CD14-positive monocyte (primary cell): ENCODE results near the gene BBS2. TPM values are rescaled to one million over a fixed set of nuclear protein-coding genes. Genes with fewer than 3 reads are reported as not detected.

ENCODE experiments used
- DNase-seq, 3 donors: peaks; one replicate each; pipeline ENCODE4 v3.0.0-alpha.2; 2011 to 2022
- H2AFZ ChIP-seq: 2 replicates; pipeline ENCODE4 v1.6.0; 2012; ENCODE audit warnings: mild to moderate bottlenecking, low read depth, low read length, inconsistent platforms; ENCODE audit not compliant: insufficient read depth, poor library complexity, severe bottlenecking
- H3K27ac ChIP-seq, 2 donors: 1 replicate in 1 of 2; 2 replicates in 1 of 2; pipeline ENCODE4 v1.5.1; 2012 to 2013; ENCODE audit warnings: low read length in 2 of 2, control low read depth in 1 of 2, inconsistent platforms in 1 of 2, low read depth in 1 of 2, mild to moderate bottlenecking in 1 of 2
- H3K27me3 ChIP-seq, 2 donors: one replicate each; pipeline versions ENCODE4 v1.6.0 to v1.6.1; 2011 to 2013; ENCODE audit warnings: low read length in 2 of 2; ENCODE audit not compliant: control insufficient read depth in 2 of 2, insufficient read depth in 2 of 2
- H3K36me3 ChIP-seq, 2 donors: replicated peaks in 1 of 2; 1 replicate in 1 of 2; 2 replicates in 1 of 2; pipeline versions ENCODE4 v1.5.1 to v1.6.1; 2012 to 2013; ENCODE audit warnings: low read length in 2 of 2, control low read depth in 1 of 2, inconsistent platforms in 1 of 2, mild to moderate bottlenecking in 1 of 2; ENCODE audit not compliant: insufficient read depth in 2 of 2, control insufficient read depth in 1 of 2
- H3K4me1 ChIP-seq, 2 donors: 1 replicate in 1 of 2; 2 replicates in 1 of 2; pipeline versions ENCODE4 v1.5.1 to v1.6.1; 2012 to 2013; ENCODE audit warnings: low read length in 2 of 2, control low read depth in 1 of 2, inconsistent platforms in 1 of 2, mild to moderate bottlenecking in 1 of 2, moderate library complexity in 1 of 2; ENCODE audit not compliant: insufficient read depth in 2 of 2, control insufficient read depth in 1 of 2
- H3K4me2 ChIP-seq: replicated peaks from 2 replicates; pipeline ENCODE3; 2012; ENCODE audit warnings: low read length, moderate library complexity, mild to moderate bottlenecking; ENCODE audit not compliant: poor library complexity, severe bottlenecking; ENCODE audit errors: extremely low read depth
- H3K4me3 ChIP-seq, 3 experiments: fragments of 200-600 bp in 1 of 3; sonication (generic) in 1 of 3; replicated peaks in 1 of 3; 1 replicate in 2 of 3; 2 replicates in 1 of 3; pipeline ENCODE4 v1.5.1; 2011 to 2013; ENCODE audit warnings: low read length in 3 of 3, mild to moderate bottlenecking in 3 of 3, control low read depth in 2 of 3, low read depth in 2 of 3, inconsistent platforms in 1 of 3, moderate library complexity in 1 of 3
- H3K79me2 ChIP-seq: 2 replicates; pipeline ENCODE4 v1.6.0; 2012; ENCODE audit warnings: mild to moderate bottlenecking, control low read depth, inconsistent platforms, low read length, moderate library complexity; ENCODE audit not compliant: insufficient read depth
- H3K9ac ChIP-seq: 2 replicates; pipeline ENCODE4 v1.6.0; 2017; ENCODE audit warnings: low read length, mild to moderate bottlenecking; ENCODE audit not compliant: insufficient read depth, poor library complexity, severe bottlenecking
- H3K9me3 ChIP-seq, 2 donors: replicated peaks in 1 of 2; 1 replicate in 1 of 2; 2 replicates in 1 of 2; pipeline versions ENCODE4 v1.5.1 to v1.6.1; 2012 to 2013; ENCODE audit warnings: low read length in 2 of 2, control low read depth in 1 of 2; ENCODE audit not compliant: control insufficient read depth in 1 of 2, insufficient read depth in 1 of 2
- H4K20me1 ChIP-seq: 2 replicates; pipeline ENCODE4 v1.6.0; 2012; ENCODE audit warnings: mild to moderate bottlenecking, low read length, control low read depth, moderate library complexity; ENCODE audit not compliant: insufficient read depth
- H3K27ac Mint-ChIP-seq, 7 donors: one replicate each; pipeline ENCODE4 v1.8.0; 2020; ENCODE audit warnings: mild to moderate bottlenecking in 7 of 7, mixed read lengths in 7 of 7, moderate library complexity in 6 of 7, inconsistent platforms in 2 of 7
- H3K27me3 Mint-ChIP-seq, 3 donors: one replicate each; pipeline ENCODE4 v1.8.0; 2021 to 2022; ENCODE audit warnings: low read depth in 3 of 3, mild to moderate bottlenecking in 3 of 3, mixed read lengths in 3 of 3, moderate library complexity in 3 of 3, inconsistent platforms in 1 of 3
- H3K36me3 Mint-ChIP-seq, 2 donors: one replicate each; pipeline ENCODE4 v1.8.0; 2020; ENCODE audit warnings: mixed read lengths in 2 of 2, inconsistent platforms in 1 of 2, mild to moderate bottlenecking in 1 of 2
- H3K4me1 Mint-ChIP-seq: one replicate; pipeline ENCODE4 v1.8.0; 2020; ENCODE audit warnings: mild to moderate bottlenecking, mixed read lengths
- H3K4me3 Mint-ChIP-seq, 2 donors: one replicate each; pipeline ENCODE4 v1.8.0; 2020; ENCODE audit warnings: mild to moderate bottlenecking in 2 of 2, mixed read lengths in 2 of 2, moderate library complexity in 1 of 2
- H3K9me3 Mint-ChIP-seq, 7 donors: one replicate each; pipeline ENCODE4 v1.8.0; 2020 to 2022; ENCODE audit warnings: mixed read lengths in 7 of 7, mild to moderate bottlenecking in 6 of 7, moderate library complexity in 6 of 7, inconsistent platforms in 2 of 7
- WGBS: methylation state at CpG from one replicate; pipeline ENCODE4 v1.1.5; 2013; ENCODE audit warnings: missing lambda C conversion rate; ENCODE audit not compliant: insufficient coverage; 5-methylcytosine and 5-hydroxymethylcytosine counted together
- intact Hi-C, 2 donors: fragments of 100-400 bp; cut with micrococcal nuclease; formaldehyde crosslinking; loops; one replicate each; pipeline versions ENCODE4 v1.15.0 to v1.15.1; 2023
- polyA plus RNA-seq, 3 donors: library from polyadenylated mRNA; depleted of rRNA in 1 of 3; unstranded in 2 of 3; stranded (reverse) in 1 of 3; fragments of 300-500 nt in 2 of 3; fragments of >200 nt in 1 of 3; fragmentation: Illumina TruSeq in 2 of 3; gene quantifications; 1 replicate in 2 of 3; 2 replicates in 1 of 3; pipeline ENCODE4 v1.2.3, GENCODE V29; 2012 to 2021
- TF ChIP-seq, protein P1 (sequence below): fragments of 200-600 bp; IDR thresholded peaks from one replicate; pipeline ENCODE4 v1.8.0; 2022; ENCODE audit warnings: antibody characterized with exemption, mild to moderate bottlenecking

Gene BBS2
- polyA plus RNA-seq, 3 donors = 16.6 to 35.5 (median 18.8) TPM

GRCh38 chr16:56448005-56448404, 71.8 kb downstream of the BBS2 start:
- Mint-ChIP-seq H3K36me3 (peaks cover 30 to 35% of the 10 kb centered on the region in 2 donors), H3K9me3 (peaks cover 0 to 1% (median 0%) of the 10 kb centered on the region in 7 donors), H3K4me1 (peaks cover 29% of the 10 kb centered on the region), H3K4me3 (no peak overlapping the region), H3K27me3 (no peaks in the 10 kb centered on the region), H3K27ac (no peak overlapping the region)
- Histone ChIP-seq H3K9ac (no peak overlapping the region), H3K4me3 (no peak overlapping the region), H2AFZ (no peak overlapping the region), H3K27ac (no peak overlapping the region), H3K4me2 (no peak overlapping the region), H4K20me1 (peaks cover 7% of the 10 kb centered on the region), H3K4me1 (peaks cover 20 to 26% of the 10 kb centered on the region in 2 donors), H3K27me3 (no peaks in the 10 kb centered on the region), H3K36me3 (peaks cover 27 to 49% of the 10 kb centered on the region in 2 donors), H3K79me2 (peaks cover 65% of the 10 kb centered on the region), H3K9me3 (no peaks in the 10 kb centered on the region)
- intact Hi-C loops = no loop called here
- TF ChIP-seq, protein P1, sequence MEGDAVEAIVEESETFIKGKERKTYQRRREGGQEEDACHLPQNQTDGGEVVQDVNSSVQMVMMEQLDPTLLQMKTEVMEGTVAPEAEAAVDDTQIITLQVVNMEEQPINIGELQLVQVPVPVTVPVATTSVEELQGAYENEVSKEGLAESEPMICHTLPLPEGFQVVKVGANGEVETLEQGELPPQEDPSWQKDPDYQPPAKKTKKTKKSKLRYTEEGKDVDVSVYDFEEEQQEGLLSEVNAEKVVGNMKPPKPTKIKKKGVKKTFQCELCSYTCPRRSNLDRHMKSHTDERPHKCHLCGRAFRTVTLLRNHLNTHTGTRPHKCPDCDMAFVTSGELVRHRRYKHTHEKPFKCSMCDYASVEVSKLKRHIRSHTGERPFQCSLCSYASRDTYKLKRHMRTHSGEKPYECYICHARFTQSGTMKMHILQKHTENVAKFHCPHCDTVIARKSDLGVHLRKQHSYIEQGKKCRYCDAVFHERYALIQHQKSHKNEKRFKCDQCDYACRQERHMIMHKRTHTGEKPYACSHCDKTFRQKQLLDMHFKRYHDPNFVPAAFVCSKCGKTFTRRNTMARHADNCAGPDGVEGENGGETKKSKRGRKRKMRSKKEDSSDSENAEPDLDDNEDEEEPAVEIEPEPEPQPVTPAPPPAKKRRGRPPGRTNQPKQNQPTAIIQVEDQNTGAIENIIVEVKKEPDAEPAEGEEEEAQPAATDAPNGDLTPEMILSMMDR = no peak
- no peak for DNase-seq

DNA sequence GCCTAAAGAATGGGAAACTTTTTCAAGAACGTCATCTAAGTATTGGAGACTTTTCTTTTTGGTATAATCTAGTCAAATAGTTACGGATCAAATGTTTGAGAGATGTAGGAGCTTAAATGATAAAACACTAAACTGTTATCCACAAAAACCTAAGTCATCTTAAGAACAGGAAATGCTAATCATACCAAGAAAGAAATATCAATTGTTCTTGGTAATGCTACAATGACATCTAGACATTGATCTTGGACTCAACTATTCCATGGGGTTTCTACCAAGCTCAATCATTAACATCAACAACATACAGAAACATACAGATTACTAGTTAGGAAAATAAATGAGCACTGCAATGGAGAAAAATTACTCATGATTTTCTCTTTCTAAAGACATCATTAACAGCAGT, 72.5 kb downstream of the BBS2 start:
- intact Hi-C loops = no loop called here
- WGBS = no CpG with 5 or more reads among the region's 2 CpGs
- Mint-ChIP-seq H3K36me3 (peaks cover 37 to 42% of the 10 kb centered on the region in 2 donors), H3K27me3 (no peaks in the 10 kb centered on the region), H3K9me3 (peaks cover 0 to 1% (median 0%) of the 10 kb centered on the region in 7 donors), H3K4me3 (no peak overlapping the region), H3K27ac (no peak overlapping the region), H3K4me1 (peaks cover 25% of the 10 kb centered on the region)
- Histone ChIP-seq H3K4me3 (no peak overlapping the region), H3K36me3 (peaks cover 30 to 56% of the 10 kb centered on the region in 2 donors), H3K4me2 (no peak overlapping the region), H3K79me2 (peaks cover 58% of the 10 kb centered on the region), H4K20me1 (peaks cover 7% of the 10 kb centered on the region), H2AFZ (no peak overlapping the region), H3K27ac (no peak overlapping the region), H3K9ac (no peak overlapping the region), H3K27me3 (no peaks in the 10 kb centered on the region), H3K9me3 (no peaks in the 10 kb centered on the region), H3K4me1 (peaks cover 16 to 21% of the 10 kb centered on the region in 2 donors)
- DNase-seq = no peak
- TF ChIP-seq, protein P1 = no peak
